Measurements from ENCODE around the gene B3GNT2.

B3GNT2 gene

DNA sequence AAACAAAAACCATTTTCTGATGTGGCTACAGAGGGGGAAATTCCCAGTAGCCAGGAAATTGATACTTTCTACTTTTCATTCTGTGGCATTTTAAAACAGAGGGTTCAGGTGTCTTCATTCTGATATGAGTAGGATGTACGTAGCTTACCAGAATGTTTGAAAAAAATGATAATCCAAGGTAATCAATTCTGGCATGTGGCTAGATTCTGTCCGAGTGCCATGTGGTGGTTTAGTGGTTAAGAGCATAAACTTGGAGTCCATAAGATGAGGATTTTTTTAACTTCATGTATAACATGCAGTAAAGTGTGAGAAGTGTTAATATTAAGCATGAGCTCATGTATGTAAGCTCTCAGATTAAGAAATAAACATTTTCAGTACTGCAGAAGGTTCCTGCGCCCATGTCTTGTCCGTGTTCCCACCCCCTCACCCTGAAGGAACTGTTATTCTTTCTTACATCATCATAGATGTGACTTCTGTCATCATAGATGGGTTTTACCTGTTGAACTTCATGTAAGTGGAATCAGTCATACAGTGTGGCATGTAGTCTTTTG lies 4.5 kb downstream of the B3GNT2 start:
- no peak for ATAC-seq
- no peak for TF ChIP-seq RARB (CRISPR knock-in tag; IDR thresholded peaks at IDR 0.05)
- TF ChIP-seq, protein P1, sequence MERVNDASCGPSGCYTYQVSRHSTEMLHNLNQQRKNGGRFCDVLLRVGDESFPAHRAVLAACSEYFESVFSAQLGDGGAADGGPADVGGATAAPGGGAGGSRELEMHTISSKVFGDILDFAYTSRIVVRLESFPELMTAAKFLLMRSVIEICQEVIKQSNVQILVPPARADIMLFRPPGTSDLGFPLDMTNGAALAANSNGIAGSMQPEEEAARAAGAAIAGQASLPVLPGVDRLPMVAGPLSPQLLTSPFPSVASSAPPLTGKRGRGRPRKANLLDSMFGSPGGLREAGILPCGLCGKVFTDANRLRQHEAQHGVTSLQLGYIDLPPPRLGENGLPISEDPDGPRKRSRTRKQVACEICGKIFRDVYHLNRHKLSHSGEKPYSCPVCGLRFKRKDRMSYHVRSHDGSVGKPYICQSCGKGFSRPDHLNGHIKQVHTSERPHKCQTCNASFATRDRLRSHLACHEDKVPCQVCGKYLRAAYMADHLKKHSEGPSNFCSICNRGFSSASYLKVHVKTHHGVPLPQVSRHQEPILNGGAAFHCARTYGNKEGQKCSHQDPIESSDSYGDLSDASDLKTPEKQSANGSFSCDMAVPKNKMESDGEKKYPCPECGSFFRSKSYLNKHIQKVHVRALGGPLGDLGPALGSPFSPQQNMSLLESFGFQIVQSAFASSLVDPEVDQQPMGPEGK (CRISPR knock-in tag; IDR thresholded peaks at IDR 0.05; ENCODE audit: borderline replicate concordance), result no peak
- no peak for TF ChIP-seq ZFP30 (CRISPR knock-in tag; IDR thresholded peaks at IDR 0.05)
- no peak for TF ChIP-seq PPARA (CRISPR knock-in tag; IDR thresholded peaks at IDR 0.05; ENCODE audit: borderline replicate concordance)
- no peak for TF ChIP-seq SNAI2 (CRISPR knock-in tag; IDR thresholded peaks at IDR 0.05)
- TF ChIP-seq TCF4 (CRISPR knock-in tag; IDR thresholded peaks at IDR 0.05; ENCODE audit: borderline replicate concordance), result no peak
- TF ChIP-seq ZNF565 (CRISPR knock-in tag; conservative IDR thresholded peaks at IDR 0.05; ENCODE audit: low read depth), result no peak
- TF ChIP-seq CSDC2 (CRISPR knock-in tag; IDR thresholded peaks at IDR 0.05), result no peak
- TF ChIP-seq ZNF8 (CRISPR knock-in tag; IDR thresholded peaks at IDR 0.05), result no peak
- TF ChIP-seq ESRRG (CRISPR knock-in tag; IDR thresholded peaks at IDR 0.05), result no peak
- TF ChIP-seq, protein P2, sequence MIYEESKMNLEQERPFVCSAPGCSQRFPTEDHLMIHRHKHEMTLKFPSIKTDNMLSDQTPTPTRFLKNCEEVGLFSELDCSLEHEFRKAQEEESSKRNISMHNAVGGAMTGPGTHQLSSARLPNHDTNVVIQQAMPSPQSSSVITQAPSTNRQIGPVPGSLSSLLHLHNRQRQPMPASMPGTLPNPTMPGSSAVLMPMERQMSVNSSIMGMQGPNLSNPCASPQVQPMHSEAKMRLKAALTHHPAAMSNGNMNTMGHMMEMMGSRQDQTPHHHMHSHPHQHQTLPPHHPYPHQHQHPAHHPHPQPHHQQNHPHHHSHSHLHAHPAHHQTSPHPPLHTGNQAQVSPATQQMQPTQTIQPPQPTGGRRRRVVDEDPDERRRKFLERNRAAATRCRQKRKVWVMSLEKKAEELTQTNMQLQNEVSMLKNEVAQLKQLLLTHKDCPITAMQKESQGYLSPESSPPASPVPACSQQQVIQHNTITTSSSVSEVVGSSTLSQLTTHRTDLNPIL (CRISPR knock-in tag; IDR thresholded peaks at IDR 0.05; ENCODE audit: low read depth), result no peak
- no peak for TF ChIP-seq TOX (CRISPR knock-in tag; IDR thresholded peaks at IDR 0.05; ENCODE audit: borderline replicate concordance)
- TF ChIP-seq ISL1 (CRISPR knock-in tag; IDR thresholded peaks at IDR 0.05), result no peak
- TF ChIP-seq, protein P3, sequence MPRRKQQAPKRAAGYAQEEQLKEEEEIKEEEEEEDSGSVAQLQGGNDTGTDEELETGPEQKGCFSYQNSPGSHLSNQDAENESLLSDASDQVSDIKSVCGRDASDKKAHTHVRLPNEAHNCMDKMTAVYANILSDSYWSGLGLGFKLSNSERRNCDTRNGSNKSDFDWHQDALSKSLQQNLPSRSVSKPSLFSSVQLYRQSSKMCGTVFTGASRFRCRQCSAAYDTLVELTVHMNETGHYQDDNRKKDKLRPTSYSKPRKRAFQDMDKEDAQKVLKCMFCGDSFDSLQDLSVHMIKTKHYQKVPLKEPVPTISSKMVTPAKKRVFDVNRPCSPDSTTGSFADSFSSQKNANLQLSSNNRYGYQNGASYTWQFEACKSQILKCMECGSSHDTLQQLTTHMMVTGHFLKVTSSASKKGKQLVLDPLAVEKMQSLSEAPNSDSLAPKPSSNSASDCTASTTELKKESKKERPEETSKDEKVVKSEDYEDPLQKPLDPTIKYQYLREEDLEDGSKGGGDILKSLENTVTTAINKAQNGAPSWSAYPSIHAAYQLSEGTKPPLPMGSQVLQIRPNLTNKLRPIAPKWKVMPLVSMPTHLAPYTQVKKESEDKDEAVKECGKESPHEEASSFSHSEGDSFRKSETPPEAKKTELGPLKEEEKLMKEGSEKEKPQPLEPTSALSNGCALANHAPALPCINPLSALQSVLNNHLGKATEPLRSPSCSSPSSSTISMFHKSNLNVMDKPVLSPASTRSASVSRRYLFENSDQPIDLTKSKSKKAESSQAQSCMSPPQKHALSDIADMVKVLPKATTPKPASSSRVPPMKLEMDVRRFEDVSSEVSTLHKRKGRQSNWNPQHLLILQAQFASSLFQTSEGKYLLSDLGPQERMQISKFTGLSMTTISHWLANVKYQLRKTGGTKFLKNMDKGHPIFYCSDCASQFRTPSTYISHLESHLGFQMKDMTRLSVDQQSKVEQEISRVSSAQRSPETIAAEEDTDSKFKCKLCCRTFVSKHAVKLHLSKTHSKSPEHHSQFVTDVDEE (CRISPR knock-in tag; IDR thresholded peaks at IDR 0.05), result no peak
- TF ChIP-seq, protein P4, sequence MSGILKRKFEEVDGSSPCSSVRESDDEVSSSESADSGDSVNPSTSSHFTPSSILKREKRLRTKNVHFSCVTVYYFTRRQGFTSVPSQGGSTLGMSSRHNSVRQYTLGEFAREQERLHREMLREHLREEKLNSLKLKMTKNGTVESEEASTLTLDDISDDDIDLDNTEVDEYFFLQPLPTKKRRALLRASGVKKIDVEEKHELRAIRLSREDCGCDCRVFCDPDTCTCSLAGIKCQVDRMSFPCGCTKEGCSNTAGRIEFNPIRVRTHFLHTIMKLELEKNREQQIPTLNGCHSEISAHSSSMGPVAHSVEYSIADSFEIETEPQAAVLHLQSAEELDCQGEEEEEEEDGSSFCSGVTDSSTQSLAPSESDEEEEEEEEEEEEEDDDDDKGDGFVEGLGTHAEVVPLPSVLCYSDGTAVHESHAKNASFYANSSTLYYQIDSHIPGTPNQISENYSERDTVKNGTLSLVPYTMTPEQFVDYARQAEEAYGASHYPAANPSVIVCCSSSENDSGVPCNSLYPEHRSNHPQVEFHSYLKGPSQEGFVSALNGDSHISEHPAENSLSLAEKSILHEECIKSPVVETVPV (CRISPR knock-in tag; IDR thresholded peaks at IDR 0.05), result no peak

DNA sequence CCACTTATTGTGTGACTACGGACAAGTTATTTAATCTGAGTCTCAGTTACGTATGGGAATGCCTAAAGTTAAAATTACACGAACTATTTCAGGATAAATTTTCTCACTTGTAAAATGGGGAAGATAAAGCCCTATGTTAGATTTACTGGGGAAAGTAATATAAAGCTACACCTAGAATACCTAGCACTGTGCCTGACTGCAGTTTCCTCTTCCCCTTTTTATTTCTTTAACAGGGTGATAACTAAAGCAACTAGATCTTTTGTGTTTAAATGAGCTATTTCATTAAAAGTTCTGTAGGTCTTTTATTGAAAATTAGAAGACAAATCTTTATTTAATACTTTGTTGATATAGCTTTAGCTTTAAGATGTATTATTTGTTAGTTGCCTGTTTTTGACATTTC lies 5.0 kb downstream of the B3GNT2 start:
- ATAC-seq, result no peak
- TF ChIP-seq ZC3H10 (CRISPR knock-in tag; IDR thresholded peaks at IDR 0.05) (no peak), OSR1 (CRISPR knock-in tag; IDR thresholded peaks at IDR 0.05) (no peak), TOX (CRISPR knock-in tag; IDR thresholded peaks at IDR 0.05; ENCODE audit: borderline replicate concordance) (no peak), ARNTL (CRISPR knock-in tag; IDR thresholded peaks at IDR 0.05; ENCODE audit: borderline replicate concordance, low read depth) (no peak), ZFP3 (CRISPR knock-in tag; IDR thresholded peaks at IDR 0.05) (no peak), GLIS3 (CRISPR knock-in tag; IDR thresholded peaks at IDR 0.05) (no peak), CSDC2 (CRISPR knock-in tag; IDR thresholded peaks at IDR 0.05) (no peak), RARB (CRISPR knock-in tag; IDR thresholded peaks at IDR 0.05) (no peak), ZNF565 (CRISPR knock-in tag; conservative IDR thresholded peaks at IDR 0.05; ENCODE audit: low read depth) (no peak), PPARA (CRISPR knock-in tag; IDR thresholded peaks at IDR 0.05; ENCODE audit: borderline replicate concordance) (no peak), ESRRG (CRISPR knock-in tag; IDR thresholded peaks at IDR 0.05) (no peak), SNAI2 (CRISPR knock-in tag; IDR thresholded peaks at IDR 0.05) (no peak), ISL1 (CRISPR knock-in tag; IDR thresholded peaks at IDR 0.05) (no peak)
- TF ChIP-seq, protein P5, sequence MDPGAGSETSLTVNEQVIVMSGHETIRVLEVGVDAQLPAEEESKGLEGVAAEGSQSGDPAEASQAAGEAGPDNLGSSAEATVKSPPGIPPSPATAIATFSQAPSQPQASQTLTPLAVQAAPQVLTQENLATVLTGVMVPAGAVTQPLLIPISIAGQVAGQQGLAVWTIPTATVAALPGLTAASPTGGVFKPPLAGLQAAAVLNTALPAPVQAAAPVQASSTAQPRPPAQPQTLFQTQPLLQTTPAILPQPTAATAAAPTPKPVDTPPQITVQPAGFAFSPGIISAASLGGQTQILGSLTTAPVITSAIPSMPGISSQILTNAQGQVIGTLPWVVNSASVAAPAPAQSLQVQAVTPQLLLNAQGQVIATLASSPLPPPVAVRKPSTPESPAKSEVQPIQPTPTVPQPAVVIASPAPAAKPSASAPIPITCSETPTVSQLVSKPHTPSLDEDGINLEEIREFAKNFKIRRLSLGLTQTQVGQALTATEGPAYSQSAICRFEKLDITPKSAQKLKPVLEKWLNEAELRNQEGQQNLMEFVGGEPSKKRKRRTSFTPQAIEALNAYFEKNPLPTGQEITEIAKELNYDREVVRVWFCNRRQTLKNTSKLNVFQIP (CRISPR knock-in tag; IDR thresholded peaks at IDR 0.05; ENCODE audit: borderline replicate concordance, low read depth), result no peak
- TF ChIP-seq, protein P3 (CRISPR knock-in tag; IDR thresholded peaks at IDR 0.05), result no peak
- TF ChIP-seq, protein P4 (CRISPR knock-in tag; IDR thresholded peaks at IDR 0.05), result no peak

Measured in SK-N-SH treated with all-trans-retinoic acid at 6 μM for 48 hours (cell line).